CD4-positive, CD25-positive, alpha-beta regulatory T cell (primary cell): ENCODE measurements around the gene FBXW11. TPM values are rescaled to one million over a fixed set of nuclear protein-coding genes. Genes with fewer than 3 reads are reported as not detected.

Experiments used
- ATAC-seq, 2 donors: fragments of 150-1000 bp; cut with Tn5 transposase; one replicate each; pipeline ENCODE4 v1.10.0; 2021; ENCODE audit warnings: low read depth in 2 of 2, moderate number of reproducible peaks in 2 of 2, moderate library complexity in 1 of 2
- DNase-seq, 3 donors: peaks; one replicate each; pipeline versions ENCODE4 v3.0.0 to v3.0.0-alpha.2; 2012 to 2022; ENCODE audit warnings: mixed read lengths in 1 of 3
- H3K27ac ChIP-seq: one replicate; pipeline ENCODE4 v1.7.0; 2013; ENCODE audit warnings: mild to moderate bottlenecking, low read length; ENCODE audit not compliant: insufficient read depth, poor library complexity, severe bottlenecking
- H3K27me3 ChIP-seq: one replicate; pipeline ENCODE4 v1.7.0; 2013; ENCODE audit warnings: low read length; ENCODE audit not compliant: control insufficient read depth, insufficient read depth
- H3K36me3 ChIP-seq: one replicate; pipeline ENCODE4 v1.7.0; 2013; ENCODE audit warnings: mild to moderate bottlenecking, low read length, moderate library complexity; ENCODE audit not compliant: control insufficient read depth, insufficient read depth
- H3K4me1 ChIP-seq: 2 replicates; pipeline ENCODE4 v1.7.0; 2013; ENCODE audit warnings: mild to moderate bottlenecking, low read length; ENCODE audit not compliant: insufficient read depth, control insufficient read depth, poor library complexity, severe bottlenecking
- H3K4me3 ChIP-seq: one replicate; pipeline ENCODE4 v1.7.0; 2013; ENCODE audit warnings: low read depth, mild to moderate bottlenecking, low read length, moderate library complexity
- H3K9me3 ChIP-seq, 2 experiments: 1 replicate in 1 of 2; 2 replicates in 1 of 2; pipeline ENCODE4 v1.7.0; 2013; ENCODE audit warnings: low read length in 2 of 2, mild to moderate bottlenecking in 1 of 2, moderate library complexity in 1 of 2; ENCODE audit not compliant: control insufficient read depth in 2 of 2
- H3K27ac Mint-ChIP-seq, 3 donors: one replicate each; pipeline ENCODE4 v1.8.0; 2020 to 2022; ENCODE audit warnings: mild to moderate bottlenecking in 3 of 3, mixed read lengths in 3 of 3, moderate library complexity in 2 of 3
- H3K27me3 Mint-ChIP-seq: one replicate; pipeline ENCODE4 v1.8.0; 2022; ENCODE audit warnings: mild to moderate bottlenecking, mixed read lengths
- H3K36me3 Mint-ChIP-seq: one replicate; pipeline ENCODE4 v1.8.0; 2020; ENCODE audit warnings: mixed read lengths
- H3K4me1 Mint-ChIP-seq, 4 donors: one replicate each; pipeline ENCODE4 v1.8.0; 2020 to 2022; ENCODE audit warnings: mixed read lengths in 4 of 4, mild to moderate bottlenecking in 1 of 4
- H3K4me3 Mint-ChIP-seq, 4 donors: one replicate each; pipeline ENCODE4 v1.8.0; 2020 to 2022; ENCODE audit warnings: mild to moderate bottlenecking in 4 of 4, mixed read lengths in 4 of 4, moderate library complexity in 3 of 4
- H3K9me3 Mint-ChIP-seq, 7 donors: one replicate each; pipeline ENCODE4 v1.8.0; 2020 to 2022; ENCODE audit warnings: mixed read lengths in 7 of 7, mild to moderate bottlenecking in 3 of 7, moderate library complexity in 2 of 7
- polyA plus RNA-seq, 4 donors: library from polyadenylated mRNA; unstranded; fragments of 300-500 nt; fragmentation: Illumina TruSeq; gene quantifications; one replicate each; pipeline ENCODE4 v1.2.3, GENCODE V29; 2021
- total RNA-seq: library from RNA; stranded (reverse); gene quantifications from one replicate; pipeline ENCODE4 v1.2.3, GENCODE V29; 2022

Gene FBXW11
- total and polyA plus RNA-seq, 5 donors from 2014 or later = 20.6 to 40.7 (median 25.8) TPM

- no peak overlapping the region for H3K27ac ChIP-seq
- no peak overlapping the region for H3K27ac Mint-ChIP-seq
- H3K4me1 ChIP-seq = peaks cover 29% of the 10 kb centered on the region
- no peaks in the 10 kb centered on the region for H3K9me3 Mint-ChIP-seq
- H3K27me3 ChIP-seq = no peaks in the 10 kb centered on the region
- H3K36me3 ChIP-seq = peaks cover 5% of the 10 kb centered on the region
- no peaks in the 10 kb centered on the region for H3K9me3 ChIP-seq
- H3K4me3 Mint-ChIP-seq = peak overlapping the region in 2 of 4 donors; percentile 31 to 68
- H3K27me3 Mint-ChIP-seq = no peaks in the 10 kb centered on the region
- ATAC-seq (peak; percentile 74 to 77), DNase-seq (peak; percentile 20 to 77 (median 54))
- peaks cover 11% of the 10 kb centered on the region for H3K36me3 Mint-ChIP-seq
- H3K4me3 ChIP-seq = no peak overlapping the region
- peaks cover 30 to 52% (median 44%) of the 10 kb centered on the region in 4 donors for H3K4me1 Mint-ChIP-seq
Measured at GRCh38 chr5:171907725-171908343, 98.6 kb downstream of the FBXW11 start.

DNA sequence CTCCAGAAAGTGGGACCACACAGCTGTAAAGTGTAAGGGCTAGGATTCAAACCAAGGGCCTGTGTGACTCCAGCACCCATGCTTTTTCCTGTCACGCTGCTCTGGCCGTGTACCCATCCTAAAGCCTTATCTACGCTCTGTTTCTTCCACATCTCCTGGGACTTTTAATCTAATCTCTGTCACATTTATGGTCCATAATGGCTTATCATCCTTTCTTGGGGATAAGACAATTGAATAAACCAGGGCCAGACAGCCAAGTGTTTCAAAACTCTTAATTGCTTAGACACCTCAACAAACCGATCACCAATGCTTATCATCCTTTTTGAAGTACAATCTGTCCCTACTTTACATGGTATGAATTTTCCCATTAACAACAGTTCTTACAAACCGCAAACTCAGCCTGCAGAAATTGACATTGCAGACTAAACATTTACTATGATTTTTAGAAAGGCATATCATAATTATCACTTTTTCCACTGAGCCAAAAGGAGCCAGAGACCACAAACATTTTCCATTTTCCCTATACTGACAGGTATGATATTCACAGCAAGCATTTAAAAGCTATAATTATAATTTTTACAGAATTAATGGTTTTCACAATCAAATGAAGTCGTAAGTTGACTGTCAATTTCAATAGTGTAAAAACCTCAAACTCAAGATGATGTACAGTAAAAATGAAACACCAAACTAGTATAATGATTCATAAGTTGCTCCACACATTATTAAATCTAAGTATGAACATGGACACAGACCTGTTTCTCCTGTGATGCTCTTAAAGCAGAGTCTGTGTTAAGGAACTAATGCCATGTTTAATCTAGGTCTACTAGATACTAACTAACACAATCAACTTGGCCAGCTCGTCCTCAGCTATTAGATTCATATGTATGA lies 99.5 kb downstream of the FBXW11 start:
- DNase-seq (no peak), ATAC-seq (no peak)
- Mint-ChIP-seq H3K9me3 (no peaks in the 10 kb centered on the region), H3K27me3 (no peaks in the 10 kb centered on the region), H3K36me3 (peaks cover 14% of the 10 kb centered on the region), H3K4me3 (peak overlapping the region in 2 of 4 donors; percentile 2 to 56), H3K27ac (peak overlapping the region in 2 of 3 donors; percentile 18 to 58), H3K4me1 (peaks cover 26 to 51% (median 42%) of the 10 kb centered on the region in 4 donors)
- Histone ChIP-seq H3K4me3 (peak overlapping the region; percentile 14), H3K36me3 (peaks cover 5% of the 10 kb centered on the region), H3K9me3 (no peaks in the 10 kb centered on the region), H3K27ac (no peak overlapping the region), H3K4me1 (peaks cover 29% of the 10 kb centered on the region), H3K27me3 (no peaks in the 10 kb centered on the region)

- peak overlapping the region in 1 of 3 donors; percentile 18 for H3K27ac Mint-ChIP-seq
Measured at GRCh38 chr5:171906066-171906570, 100.3 kb downstream of the FBXW11 start.

GRCh38 chr5:171904886-171905285 lies 101.6 kb downstream of the FBXW11 start:
- no peaks in the 10 kb centered on the region for H3K36me3 ChIP-seq
- no peaks in the 10 kb centered on the region for H3K27me3 Mint-ChIP-seq
- no peak overlapping the region for H3K27ac ChIP-seq

More at GRCh38 chr5:171906066-171906570, 100.3 kb downstream of the FBXW11 start:
- peaks cover 14% of the 10 kb centered on the region for H3K36me3 Mint-ChIP-seq
- H3K27me3 Mint-ChIP-seq = no peaks in the 10 kb centered on the region
- peaks cover 19 to 49% (median 33%) of the 10 kb centered on the region in 4 donors for H3K4me1 Mint-ChIP-seq
- no peak for DNase-seq
- Histone ChIP-seq H3K4me3 (peak overlapping the region; percentile 1), H3K9me3 (no peaks in the 10 kb centered on the region), H3K36me3 (peaks cover 4% of the 10 kb centered on the region), H3K4me1 (peaks cover 29% of the 10 kb centered on the region), H3K27me3 (no peaks in the 10 kb centered on the region), H3K27ac (no peak overlapping the region)
- no peaks in the 10 kb centered on the region for H3K9me3 Mint-ChIP-seq
- no peak for ATAC-seq
- no peak overlapping the region for H3K4me3 Mint-ChIP-seq

GRCh38 chr5:171901764-171902163 lies 104.7 kb downstream of the FBXW11 start:
- peaks cover 23% of the 10 kb centered on the region for H3K36me3 Mint-ChIP-seq
- H3K4me3 Mint-ChIP-seq = no peak overlapping the region
- no peaks in the 10 kb centered on the region for H3K9me3 Mint-ChIP-seq
- H3K4me3 ChIP-seq = no peak overlapping the region
- no peaks in the 10 kb centered on the region for H3K9me3 ChIP-seq
- no peak overlapping the region for H3K27ac ChIP-seq
- ATAC-seq = no peak
- DNase-seq = no peak
- peaks cover 24% of the 10 kb centered on the region for H3K36me3 ChIP-seq
- no peaks in the 10 kb centered on the region for H3K27me3 ChIP-seq
- H3K4me1 ChIP-seq = peaks cover 21% of the 10 kb centered on the region
- H3K27me3 Mint-ChIP-seq = no peaks in the 10 kb centered on the region
- no peak overlapping the region for H3K27ac Mint-ChIP-seq
- peaks cover 9 to 54% (median 33%) of the 10 kb centered on the region in 4 donors for H3K4me1 Mint-ChIP-seq

More at GRCh38 chr5:171904886-171905285, 101.6 kb downstream of the FBXW11 start:
- peaks cover 19 to 53% (median 37%) of the 10 kb centered on the region in 4 donors for H3K4me1 Mint-ChIP-seq
- Histone ChIP-seq H3K27me3 (no peaks in the 10 kb centered on the region), H3K9me3 (no peaks in the 10 kb centered on the region), H3K4me3 (no peak overlapping the region), H3K4me1 (peaks cover 29% of the 10 kb centered on the region)
- H3K36me3 Mint-ChIP-seq = peaks cover 10% of the 10 kb centered on the region
- ATAC-seq (no peak), DNase-seq (peak in 1 of 3 donors; percentile 32)
- H3K4me3 Mint-ChIP-seq = peak overlapping the region in 1 of 4 donors; percentile 39
- peak overlapping the region in 2 of 3 donors; percentile 18 to 20 for H3K27ac Mint-ChIP-seq
- H3K9me3 Mint-ChIP-seq = no peaks in the 10 kb centered on the region

GRCh38 chr5:171899792-171900191 lies 106.6 kb downstream of the FBXW11 start:
- H3K9me3 Mint-ChIP-seq = no peaks in the 10 kb centered on the region
- H3K27ac Mint-ChIP-seq = no peak overlapping the region
- no peak for ATAC-seq
- H3K36me3 Mint-ChIP-seq = peaks cover 35% of the 10 kb centered on the region
- Histone ChIP-seq H3K9me3 (no peaks in the 10 kb centered on the region), H3K27ac (no peak overlapping the region), H3K4me1 (peaks cover 1% of the 10 kb centered on the region), H3K36me3 (peaks cover 44% of the 10 kb centered on the region), H3K27me3 (no peaks in the 10 kb centered on the region), H3K4me3 (no peak overlapping the region)
- no peak for DNase-seq
- H3K4me1 Mint-ChIP-seq = peaks cover 2 to 39% (median 19%) of the 10 kb centered on the region in 4 donors
- H3K4me3 Mint-ChIP-seq = no peak overlapping the region
- no peaks in the 10 kb centered on the region for H3K27me3 Mint-ChIP-seq

GRCh38 chr5:171898879-171899278 lies 107.6 kb downstream of the FBXW11 start:
- Mint-ChIP-seq H3K9me3 (no peaks in the 10 kb centered on the region), H3K27me3 (no peaks in the 10 kb centered on the region), H3K36me3 (peaks cover 38% of the 10 kb centered on the region), H3K27ac (no peak overlapping the region), H3K4me1 (peaks cover 0 to 40% (median 17%) of the 10 kb centered on the region in 4 donors), H3K4me3 (no peak overlapping the region)
- Histone ChIP-seq H3K4me3 (no peak overlapping the region), H3K4me1 (no peaks in the 10 kb centered on the region), H3K9me3 (no peaks in the 10 kb centered on the region), H3K36me3 (peaks cover 45% of the 10 kb centered on the region), H3K27ac (no peak overlapping the region), H3K27me3 (no peaks in the 10 kb centered on the region)
- ATAC-seq = no peak
- no peak for DNase-seq
